ENCODE measurements around the gene KRT6A.

- TF ChIP-seq CTCF (IDR thresholded peaks at IDR 0.05) (no peak), POLR2A (IDR thresholded peaks at IDR 0.05) (no peak)
Observed at GRCh38 chr12:52464897-52465296, 28.2 kb downstream of the KRT6A start.

All from adrenal gland (tissue), 5 donors.